Measurements from ENCODE around the gene LTN1. TPM values are rescaled to one million over a fixed set of nuclear protein-coding genes. Genes with fewer than 3 reads are reported as not detected.

LTN1 gene
- total RNA-seq, 1 donor from 2014 or later: 21.1 TPM

DNA sequence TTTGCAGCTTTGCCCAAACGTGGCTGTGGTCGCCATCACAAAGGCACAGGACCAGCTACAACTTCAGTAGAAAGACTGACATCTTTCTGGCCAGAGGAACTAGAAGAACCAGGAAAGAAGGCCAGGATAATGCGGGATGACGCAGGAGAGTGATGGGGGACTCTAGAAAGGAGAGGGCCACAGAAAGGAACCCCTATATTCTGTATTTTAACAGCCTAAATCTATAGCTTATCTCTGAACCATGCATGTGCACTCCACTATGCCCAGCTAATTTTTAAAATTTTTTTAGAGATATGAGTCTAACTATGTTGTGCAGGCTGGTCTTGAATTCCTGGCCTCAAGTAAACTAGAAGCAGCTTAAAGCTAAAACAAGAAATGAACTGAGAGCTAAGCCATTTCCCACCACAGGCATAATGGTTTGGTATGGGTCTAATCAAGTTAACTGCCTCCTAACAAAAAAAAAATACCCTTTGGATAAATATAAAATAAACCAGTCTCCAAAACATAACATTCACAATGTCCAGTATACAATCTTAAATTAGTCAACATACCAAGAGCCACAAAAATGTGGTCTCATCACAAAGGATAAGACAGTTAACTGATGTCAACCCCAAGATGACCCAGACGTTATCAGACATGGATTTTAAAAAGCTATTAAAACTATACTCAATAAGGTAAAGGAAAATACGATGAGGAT, 18.0 kb downstream of the LTN1 start:
- Histone ChIP-seq H3K27me3 (ENCODE audit: control insufficient read depth, insufficient read depth, low read length) (no peaks in the 10 kb centered on the region), H3K36me3 (ENCODE audit: control insufficient read depth, insufficient read depth, low read length) (no peaks in the 10 kb centered on the region), H3K4me3 (ENCODE audit: low read depth, low read length) (no peak overlapping the region)
- DNase-seq (ENCODE audit: low read depth): no peak
- no peak for TF ChIP-seq CTCF (IDR thresholded peaks at IDR 0.05; ENCODE audit: insufficient read depth, low read length, poor library complexity, severe bottlenecking)

- DNase-seq (ENCODE audit: low read depth): no peak
- Histone ChIP-seq H3K4me3 (ENCODE audit: low read depth, low read length) (no peak overlapping the region), H3K27me3 (ENCODE audit: control insufficient read depth, insufficient read depth, low read length) (no peaks in the 10 kb centered on the region), H3K36me3 (ENCODE audit: control insufficient read depth, insufficient read depth, low read length) (no peaks in the 10 kb centered on the region)
- TF ChIP-seq CTCF (IDR thresholded peaks at IDR 0.05; ENCODE audit: insufficient read depth, low read length, poor library complexity, severe bottlenecking): no peak
Measured at GRCh38 chr21:28972398-28972797, 20.3 kb downstream of the LTN1 start.

- H3K36me3 ChIP-seq (ENCODE audit: control insufficient read depth, insufficient read depth, low read length): peaks cover 2% of the 10 kb centered on the region
- TF ChIP-seq CTCF (IDR thresholded peaks at IDR 0.05; ENCODE audit: insufficient read depth, low read length, poor library complexity, severe bottlenecking): no peak
- no peaks in the 10 kb centered on the region for H3K27me3 ChIP-seq (ENCODE audit: control insufficient read depth, insufficient read depth, low read length)
- no peak overlapping the region for H3K4me3 ChIP-seq (ENCODE audit: low read depth, low read length)
- DNase-seq (ENCODE audit: low read depth): no peak
Measured at GRCh38 chr21:28971171-28971570, 21.5 kb downstream of the LTN1 start.

GRCh38 chr21:28963831-28964230, 28.8 kb downstream of the LTN1 start:
- DNase-seq (ENCODE audit: low read depth): no peak
- Histone ChIP-seq H3K4me3 (ENCODE audit: low read depth, low read length) (no peak overlapping the region), H3K36me3 (ENCODE audit: control insufficient read depth, insufficient read depth, low read length) (peaks cover 3% of the 10 kb centered on the region), H3K27me3 (ENCODE audit: control insufficient read depth, insufficient read depth, low read length) (no peaks in the 10 kb centered on the region)
- no peak for TF ChIP-seq CTCF (IDR thresholded peaks at IDR 0.05; ENCODE audit: insufficient read depth, low read length, poor library complexity, severe bottlenecking)

GRCh38 chr21:28962465-28962864, 30.2 kb downstream of the LTN1 start:
- H3K36me3 ChIP-seq (ENCODE audit: control insufficient read depth, insufficient read depth, low read length): peaks cover 3% of the 10 kb centered on the region
- TF ChIP-seq CTCF (IDR thresholded peaks at IDR 0.05; ENCODE audit: insufficient read depth, low read length, poor library complexity, severe bottlenecking): no peak
- no peak overlapping the region for H3K4me3 ChIP-seq (ENCODE audit: low read depth, low read length)
- no peak for DNase-seq (ENCODE audit: low read depth)
- no peaks in the 10 kb centered on the region for H3K27me3 ChIP-seq (ENCODE audit: control insufficient read depth, insufficient read depth, low read length)

- TF ChIP-seq CTCF (IDR thresholded peaks at IDR 0.05; ENCODE audit: insufficient read depth, low read length, poor library complexity, severe bottlenecking): no peak
- no peak for DNase-seq (ENCODE audit: low read depth)
- Histone ChIP-seq H3K36me3 (ENCODE audit: control insufficient read depth, insufficient read depth, low read length) (peaks cover 3% of the 10 kb centered on the region), H3K4me3 (ENCODE audit: low read depth, low read length) (no peak overlapping the region), H3K27me3 (ENCODE audit: control insufficient read depth, insufficient read depth, low read length) (no peaks in the 10 kb centered on the region)
Measured at GRCh38 chr21:28961927-28962326, 30.8 kb downstream of the LTN1 start.

Data from kidney epithelial cell (primary cell).